Lower leg skin (tissue), 4 donors: ENCODE measurements around the gene JDP2. TPM values are rescaled to one million over a fixed set of nuclear protein-coding genes. Genes with fewer than 3 reads are reported as not detected.
A peak's percentile ranks its signal among the peaks of the same experiment; 100 is the strongest.

Experiments
- DNase-seq, 2 donors: peaks; one replicate each; pipeline ENCODE4 v3.0.0-alpha.2; 2019; ENCODE audit warnings: low spot score in 2 of 2
- H3K4me3 ChIP-seq: fragments of 200-600 bp; sonication (generic); 2 replicates; pipeline ENCODE4 v1.5.1; 2017; ENCODE audit warnings: mild to moderate bottlenecking, low read depth; ENCODE audit not compliant: poor library complexity, severe bottlenecking
- POLR2A ChIP-seq, 2 donors: fragments of 450-650 bp; IDR thresholded peaks; one replicate each; pipeline ENCODE4 v1.6.1; 2016 to 2017; ENCODE audit warnings: antibody characterized with exemption in 2 of 2, mild to moderate bottlenecking in 1 of 2, moderate library complexity in 1 of 2
- WGBS, 2 donors: methylation state at CpG; one replicate each; pipeline ENCODE4 v1.1.5; 2018; 5-methylcytosine and 5-hydroxymethylcytosine counted together
- intact Hi-C: fragments of 100-400 bp; cut with DNase I; formaldehyde crosslinking; loops from one replicate; pipeline ENCODE4 v1.15.0; 2023; ENCODE audit warnings: low total_unique reads
- total RNA-seq, 4 donors: library from RNA; depleted of rRNA; stranded (reverse); fragments of >200 nt; gene quantifications; one replicate each; pipeline ENCODE4 v1.1.0, GENCODE V29; 2016
- TF ChIP-seq, protein P1 (sequence below), 3 donors: fragments of 450-650 bp; IDR thresholded peaks; one replicate each; pipeline ENCODE4 v1.5.1; 2016; ENCODE audit warnings: antibody characterized with exemption in 3 of 3, mild to moderate bottlenecking in 3 of 3, moderate library complexity in 2 of 3

Gene JDP2
- total RNA-seq, 4 donors from 2014 or later: 31.7 to 53.9 (median 36.0) TPM

DNA sequence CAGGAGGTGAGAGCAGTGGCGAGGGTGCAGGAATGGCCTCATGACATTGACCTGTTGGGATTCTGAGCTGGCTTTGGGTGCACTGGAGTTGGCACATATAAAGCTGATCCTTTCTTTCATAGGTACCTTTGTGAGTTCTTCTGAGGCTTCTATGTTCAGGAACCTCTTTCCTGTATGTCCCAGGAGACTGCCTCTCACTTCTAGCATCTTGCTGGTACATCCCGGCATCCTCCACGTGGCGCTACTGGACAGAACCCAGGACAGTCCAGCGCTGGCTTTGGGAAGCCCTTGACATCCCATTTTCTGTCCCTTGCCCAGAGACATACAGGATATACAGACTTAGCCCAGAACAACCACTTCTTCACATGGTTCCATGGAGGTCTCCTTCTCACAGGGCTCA, 50.1 kb downstream of the JDP2 start:
- no peak overlapping the region for H3K4me3 ChIP-seq
- TF ChIP-seq POLR2A (IDR thresholded peaks at IDR 0.05): no peak
- TF ChIP-seq, protein P1, sequence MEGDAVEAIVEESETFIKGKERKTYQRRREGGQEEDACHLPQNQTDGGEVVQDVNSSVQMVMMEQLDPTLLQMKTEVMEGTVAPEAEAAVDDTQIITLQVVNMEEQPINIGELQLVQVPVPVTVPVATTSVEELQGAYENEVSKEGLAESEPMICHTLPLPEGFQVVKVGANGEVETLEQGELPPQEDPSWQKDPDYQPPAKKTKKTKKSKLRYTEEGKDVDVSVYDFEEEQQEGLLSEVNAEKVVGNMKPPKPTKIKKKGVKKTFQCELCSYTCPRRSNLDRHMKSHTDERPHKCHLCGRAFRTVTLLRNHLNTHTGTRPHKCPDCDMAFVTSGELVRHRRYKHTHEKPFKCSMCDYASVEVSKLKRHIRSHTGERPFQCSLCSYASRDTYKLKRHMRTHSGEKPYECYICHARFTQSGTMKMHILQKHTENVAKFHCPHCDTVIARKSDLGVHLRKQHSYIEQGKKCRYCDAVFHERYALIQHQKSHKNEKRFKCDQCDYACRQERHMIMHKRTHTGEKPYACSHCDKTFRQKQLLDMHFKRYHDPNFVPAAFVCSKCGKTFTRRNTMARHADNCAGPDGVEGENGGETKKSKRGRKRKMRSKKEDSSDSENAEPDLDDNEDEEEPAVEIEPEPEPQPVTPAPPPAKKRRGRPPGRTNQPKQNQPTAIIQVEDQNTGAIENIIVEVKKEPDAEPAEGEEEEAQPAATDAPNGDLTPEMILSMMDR (IDR thresholded peaks at IDR 0.05): no peak
- WGBS, 2 donors: 93 to 95% methylated on average over 5 of the region's 5 CpGs
- intact Hi-C loops: no loop called here
- DNase-seq: peak in 1 of 2 donors; percentile 56

DNA sequence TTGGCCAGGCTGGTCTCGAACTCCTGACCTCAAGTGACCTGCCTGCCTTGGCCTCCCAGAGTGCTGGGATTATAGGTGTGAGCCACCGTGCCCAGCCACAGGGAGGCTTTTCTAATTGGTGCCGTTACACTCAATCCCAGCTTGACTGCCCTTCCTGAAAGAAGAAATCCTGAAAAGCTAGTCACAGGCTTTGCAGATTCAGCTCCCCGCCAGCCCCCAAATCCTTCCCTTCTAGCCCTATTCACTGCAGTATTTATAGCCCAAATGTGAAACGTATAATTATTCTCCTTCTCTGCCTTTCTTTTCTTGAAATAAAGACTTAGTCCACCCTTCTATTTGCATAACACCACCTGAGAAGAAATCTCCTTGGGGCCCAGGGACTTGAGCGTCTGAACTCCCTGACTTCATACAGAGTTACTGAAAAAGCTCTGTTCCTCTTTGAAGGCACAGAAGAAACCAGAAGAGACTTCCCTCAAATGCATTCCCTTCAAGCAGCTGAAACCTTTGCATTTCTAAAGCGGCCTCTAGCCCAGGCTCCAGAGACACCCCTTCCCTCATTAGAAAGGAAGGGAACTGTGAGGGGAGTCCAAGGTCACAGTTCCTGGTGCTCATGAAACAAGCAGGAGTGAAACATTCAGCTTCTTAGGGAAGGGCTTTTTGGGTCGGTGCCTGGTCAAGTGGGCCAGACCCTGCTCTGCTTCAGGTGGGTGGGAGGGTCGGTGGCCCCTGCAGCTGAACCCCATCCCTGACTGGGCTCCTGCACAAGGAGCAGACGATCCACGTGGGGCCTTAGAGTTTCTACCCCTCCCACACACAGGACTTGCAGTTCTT, 52.2 kb downstream of the JDP2 start:
- no peak overlapping the region for H3K4me3 ChIP-seq
- TF ChIP-seq, protein P1 (IDR thresholded peaks at IDR 0.05): no peak
- TF ChIP-seq POLR2A (IDR thresholded peaks at IDR 0.05): no peak
- intact Hi-C loops: loop anchor here (5.0 kb wide), 1 partner anchor 168 kb away; no protein-coding TSS in a partner anchor
- WGBS, 2 donors: 43 to 44% methylated on average over 11 of the region's 11 CpGs
- peak in 1 of 2 donors; percentile 56 for DNase-seq

DNA sequence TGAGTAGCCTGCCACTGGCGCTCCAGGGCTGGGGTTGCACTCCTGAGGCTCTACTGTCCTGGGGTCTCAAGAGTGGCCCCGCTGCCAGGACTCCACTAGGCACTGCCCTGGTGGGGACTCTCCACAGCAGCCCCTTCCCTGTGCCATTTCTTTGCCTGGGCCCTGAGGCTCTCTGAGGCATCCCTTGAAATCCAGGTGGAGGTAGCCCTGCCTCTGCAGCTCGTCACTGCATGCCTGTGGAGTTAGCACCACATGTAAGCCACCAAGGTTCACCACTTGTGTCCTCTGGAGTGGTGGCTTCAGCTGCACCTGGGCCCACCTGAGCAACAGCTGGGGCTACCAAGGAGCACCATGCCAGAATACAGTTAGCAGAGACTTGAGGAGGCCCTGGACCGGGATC, 54.5 kb downstream of the JDP2 start:
- intact Hi-C loops: loop anchor here (5.0 kb wide), 1 partner anchor 170 kb away; no protein-coding TSS in a partner anchor

DNA sequence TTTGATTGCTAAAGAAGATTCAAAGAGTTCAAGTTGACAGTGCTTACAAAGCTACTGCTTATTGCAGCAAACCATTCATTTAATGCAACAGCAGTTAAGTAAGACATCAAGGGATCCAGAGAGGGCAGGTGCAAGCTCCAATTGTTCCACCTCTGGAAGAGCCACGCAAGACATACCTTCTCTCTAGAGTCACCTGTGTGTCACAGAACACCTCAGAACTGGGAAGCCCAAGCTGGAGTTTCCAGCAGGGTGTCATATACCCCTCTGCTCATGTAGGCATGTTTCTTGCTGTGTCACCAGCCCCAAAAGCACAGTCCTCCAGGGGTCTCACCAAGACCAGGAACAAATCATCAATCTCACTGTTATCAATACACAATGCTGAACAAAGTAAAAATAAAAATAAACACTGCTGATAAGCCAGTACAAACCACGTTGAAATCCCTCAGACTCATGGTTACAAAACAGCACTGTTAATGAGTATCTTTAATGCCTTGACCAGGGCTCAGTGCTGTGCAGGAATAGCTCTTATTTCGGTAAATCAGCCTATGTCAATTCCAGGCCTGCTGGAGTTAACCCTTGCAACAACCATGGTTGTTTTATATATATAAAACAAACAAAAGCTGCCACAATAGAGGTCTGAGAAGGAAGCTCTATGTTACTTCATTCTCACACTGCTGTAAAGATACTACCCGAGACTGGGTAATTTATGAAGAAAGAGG, 57.0 kb downstream of the JDP2 start:
- intact Hi-C loops: loop anchor here (5.0 kb wide), 1 partner anchor 173 kb away; no protein-coding TSS in a partner anchor
- 74 to 78% methylated on average over 4 of the region's 4 CpGs for WGBS, 2 donors
- H3K4me3 ChIP-seq: no peak overlapping the region
- TF ChIP-seq, protein P1 (IDR thresholded peaks at IDR 0.05): no peak
- no peak for TF ChIP-seq POLR2A (IDR thresholded peaks at IDR 0.05)
- DNase-seq: no peak

More for the DNA sequence above, 54.5 kb downstream of the JDP2 start:
- WGBS, 2 donors: 92 to 95% methylated on average over 4 of the region's 4 CpGs
- DNase-seq: no peak
- H3K4me3 ChIP-seq: no peak overlapping the region
- TF ChIP-seq, protein P1 (IDR thresholded peaks at IDR 0.05): no peak
- TF ChIP-seq POLR2A (IDR thresholded peaks at IDR 0.05): no peak

DNA sequence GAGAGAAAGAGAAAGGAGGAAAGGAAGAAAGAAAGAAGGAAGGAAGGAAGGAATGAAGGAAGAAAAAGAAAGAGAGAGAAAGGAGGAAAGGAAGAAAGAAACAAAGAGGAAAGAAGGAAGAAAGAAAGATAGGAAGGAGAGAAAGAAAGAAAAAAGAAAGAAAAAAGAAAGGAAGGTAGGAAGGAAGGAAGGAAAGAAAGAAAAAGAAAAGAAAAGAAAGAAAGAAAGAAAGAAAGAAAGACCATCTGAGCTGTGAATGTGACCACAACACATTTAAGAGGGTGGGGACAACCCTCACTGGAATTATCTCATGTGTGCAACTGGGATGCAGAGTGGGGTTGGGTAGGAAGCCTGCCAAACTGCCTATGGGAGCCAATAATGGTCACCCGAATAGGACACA, 58.5 kb downstream of the JDP2 start:
- no peak for DNase-seq
- no peak overlapping the region for H3K4me3 ChIP-seq
- intact Hi-C loops: no loop called here
- TF ChIP-seq POLR2A (IDR thresholded peaks at IDR 0.05): no peak
- TF ChIP-seq, protein P1 (IDR thresholded peaks at IDR 0.05): no peak
- WGBS, 2 donors: 45 to 68% methylated on average over 1 of the region's 1 CpG
